Neural cell (in vitro differentiated cells): Measurements from ENCODE around the gene DLGAP4. TPM values are rescaled to one million over a fixed set of nuclear protein-coding genes. Genes with fewer than 3 reads are reported as not detected.

Source experiments
- H2AFZ ChIP-seq: fragments of 200-600, 300-800 bp; sonication (generic), shearing (Covaris generic); 2 replicates; pipeline ENCODE4 v1.6.0; 2014; ENCODE audit warnings: low read depth, mild to moderate bottlenecking, antibody characterized with exemption, low read length, moderate library complexity
- H3F3A ChIP-seq: fragments of 200-600 bp; shearing (Covaris generic); 2 replicates; pipeline ENCODE4 v1.6.1; 2016; ENCODE audit warnings: mild to moderate bottlenecking, moderate library complexity, mixed read lengths, antibody characterized with exemption, low read length; ENCODE audit not compliant: insufficient read depth, poor library complexity, severe bottlenecking
- H3K27ac ChIP-seq: fragments of 200-600, 300-800 bp; sonication (generic), shearing (Covaris generic); 2 replicates; pipeline ENCODE4 v1.5.1; 2014; ENCODE audit warnings: mild to moderate bottlenecking, low read length, moderate library complexity
- H3K27me3 ChIP-seq: fragments of 300-800, 200-600 bp; sonication (generic), shearing (Covaris generic); 2 replicates; pipeline ENCODE4 v1.6.0; 2014; ENCODE audit warnings: mild to moderate bottlenecking, low read depth, low read length, moderate library complexity; ENCODE audit not compliant: insufficient read depth
- H3K36me3 ChIP-seq: fragments of 300-800, 200-600 bp; sonication (generic), shearing (Covaris generic); 2 replicates; pipeline ENCODE4 v1.5.1; 2014; ENCODE audit warnings: mild to moderate bottlenecking, antibody characterized with exemption, low read length, moderate library complexity; ENCODE audit not compliant: insufficient read depth
- H3K4me2 ChIP-seq: fragments of 300-800, 200-600 bp; sonication (generic), shearing (Covaris generic); 2 replicates; pipeline ENCODE4 v1.6.0; 2014; ENCODE audit warnings: mild to moderate bottlenecking, low read length
- H3K4me3 ChIP-seq: fragments of 300-800, 200-600 bp; sonication (generic), shearing (Covaris generic); 2 replicates; pipeline ENCODE4 v1.5.1; 2014; ENCODE audit warnings: mild to moderate bottlenecking, low read length, moderate library complexity
- H3K79me2 ChIP-seq: fragments of 200-600 bp; shearing (Covaris generic); replicated peaks from 2 replicates; pipeline ENCODE4 v1.6.0; 2014; ENCODE audit warnings: mild to moderate bottlenecking, low read length, moderate library complexity; ENCODE audit not compliant: insufficient read depth
- H3K9ac ChIP-seq: fragments of 300-800, 200-600 bp; sonication (generic), shearing (Covaris generic); 2 replicates; pipeline ENCODE4 v1.6.1; 2016; ENCODE audit warnings: mild to moderate bottlenecking, low read length, mixed read lengths
- H3K9me2 ChIP-seq: fragments of 200-600 bp; shearing (Covaris generic); 2 replicates; pipeline ENCODE4 v1.6.1; 2016; ENCODE audit warnings: mild to moderate bottlenecking, low read length, mixed read lengths; ENCODE audit not compliant: insufficient read depth
- H3K9me3 ChIP-seq: fragments of 200-600, 300-800 bp; sonication (generic), shearing (Covaris generic); 2 replicates; pipeline ENCODE4 v1.6.1; 2016; ENCODE audit warnings: mild to moderate bottlenecking, mixed run types, low read length, moderate library complexity, mixed read lengths
- H4K20me1 ChIP-seq: fragments of 200-600 bp; shearing (Covaris generic); 2 replicates; pipeline ENCODE4 v1.6.1; 2016; ENCODE audit warnings: mild to moderate bottlenecking, mixed run types; ENCODE audit not compliant: insufficient read depth
- CTCF ChIP-seq: fragments of 450-650 bp; IDR thresholded peaks from 2 replicates; pipeline ENCODE4 v1.5.1; 2014; ENCODE audit warnings: antibody characterized with exemption, mild to moderate bottlenecking, moderate library complexity; ENCODE audit not compliant: poor library complexity, severe bottlenecking
- EP300 ChIP-seq: fragments of 450-650 bp; conservative IDR thresholded peaks from 2 replicates; pipeline ENCODE4 v1.6.1; 2014; ENCODE audit warnings: antibody characterized with exemption, mild to moderate bottlenecking, moderate library complexity; ENCODE audit not compliant: poor library complexity, severe bottlenecking
- EZH2 ChIP-seq: fragments of 200-600, 300-800 bp; shearing (Covaris generic), sonication (generic); IDR thresholded peaks from 2 replicates; pipeline ENCODE4 v1.6.1; 2014; ENCODE audit warnings: antibody characterized with exemption, low read length, borderline replicate concordance, mild to moderate bottlenecking; ENCODE audit not compliant: insufficient read depth, poor library complexity, severe bottlenecking
- MXI1 ChIP-seq: fragments of 450-650 bp; conservative IDR thresholded peaks from 2 replicates; pipeline ENCODE4 v1.6.1; 2014; ENCODE audit warnings: antibody characterized with exemption, mild to moderate bottlenecking; ENCODE audit not compliant: poor library complexity, severe bottlenecking
- POLR2AphosphoS5 ChIP-seq: IDR thresholded peaks from 2 replicates; pipeline ENCODE4 v1.6.1; 2012
- RAD21 ChIP-seq: fragments of 450-650 bp; conservative IDR thresholded peaks from 2 replicates; pipeline ENCODE4 v1.6.1; 2014; ENCODE audit warnings: antibody characterized with exemption, mild to moderate bottlenecking, moderate library complexity
- REST ChIP-seq: IDR thresholded peaks from 2 replicates; pipeline ENCODE4 v1.6.1; 2012; ENCODE audit warnings: borderline replicate concordance
- SMC3 ChIP-seq: fragments of 450-650 bp; conservative IDR thresholded peaks from 2 replicates; pipeline ENCODE4 v1.6.1; 2014; ENCODE audit warnings: antibody characterized with exemption, mild to moderate bottlenecking, moderate library complexity; ENCODE audit not compliant: poor library complexity
- TAF1 ChIP-seq: IDR thresholded peaks from 2 replicates; pipeline ENCODE4 v1.6.1; 2012; ENCODE audit warnings: low read depth
- polyA plus RNA-seq: library from polyadenylated mRNA; depleted of rRNA; stranded (reverse); fragments of >200 nt; gene quantifications from 2 replicates; pipeline ENCODE4 v1.2.3, GENCODE V29; 2014

DLGAP4 gene
- polyA plus RNA-seq, 1 donor from 2014 or later: 31.2 TPM

- Histone ChIP-seq H2AFZ (no peak overlapping the region), H4K20me1 (peaks cover 53% of the 10 kb centered on the region), H3K4me2 (no peak overlapping the region), H3K4me3 (no peak overlapping the region), H3K27ac (no peak overlapping the region), H3K36me3 (no peaks in the 10 kb centered on the region), H3K27me3 (no peaks in the 10 kb centered on the region), H3K79me2 (peaks cover 78% of the 10 kb centered on the region), H3K9me3 (no peaks in the 10 kb centered on the region), H3K9ac (no peak overlapping the region), H3F3A (no peaks in the 10 kb centered on the region), H3K9me2 (no peaks in the 10 kb centered on the region)
- no peak for TF ChIP-seq SMC3
- no peak for TF ChIP-seq TAF1
- no peak for TF ChIP-seq RAD21
- TF ChIP-seq REST: no peak
- TF ChIP-seq MXI1: no peak
- no peak for TF ChIP-seq EZH2
- no peak for TF ChIP-seq POLR2AphosphoS5
- no peak for TF ChIP-seq EP300
- no peak for TF ChIP-seq CTCF
Observed at GRCh38 chr20:36483919-36484808, 178.0 kb downstream of the DLGAP4 start.

- H4K20me1 ChIP-seq: peaks cover 47% of the 10 kb centered on the region
- no peak overlapping the region for H3K27ac ChIP-seq
- no peak overlapping the region for H3K4me2 ChIP-seq
- H3K36me3 ChIP-seq: no peaks in the 10 kb centered on the region
- no peaks in the 10 kb centered on the region for H3K27me3 ChIP-seq
- no peak overlapping the region for H2AFZ ChIP-seq
- TF ChIP-seq EP300 (no peak), EZH2 (no peak), CTCF (no peak)
- no peaks in the 10 kb centered on the region for H3K9me3 ChIP-seq
- H3K9me2 ChIP-seq: no peaks in the 10 kb centered on the region
- H3F3A ChIP-seq: no peaks in the 10 kb centered on the region
- H3K4me3 ChIP-seq: no peak overlapping the region
- peaks cover 75% of the 10 kb centered on the region for H3K79me2 ChIP-seq
- H3K9ac ChIP-seq: no peak overlapping the region
Observed at GRCh38 chr20:36485286-36485685, 179.1 kb downstream of the DLGAP4 start.
